ENCODE data around the gene RAD51B. TPM values are rescaled to one million over a fixed set of nuclear protein-coding genes. Genes with fewer than 3 reads are reported as not detected.

The RAD51B gene
- total and polyA plus RNA-seq, 7 donors: 2.4 to 24.4 (median 7.1) TPM

GRCh38 chr14:68729556-68729955 lies 910.0 kb downstream of the RAD51B start:
- WGBS, 2 donors: 22 to 45% methylated on average over 6 of the region's 6 CpGs
- H3K4me3 ChIP-seq: no peak overlapping the region
- peak overlapping the region in 1 of 4 donors; percentile 30 for H3K27ac ChIP-seq
- no peaks in the 10 kb centered on the region for H3K27me3 ChIP-seq
- TF ChIP-seq, protein P1, sequence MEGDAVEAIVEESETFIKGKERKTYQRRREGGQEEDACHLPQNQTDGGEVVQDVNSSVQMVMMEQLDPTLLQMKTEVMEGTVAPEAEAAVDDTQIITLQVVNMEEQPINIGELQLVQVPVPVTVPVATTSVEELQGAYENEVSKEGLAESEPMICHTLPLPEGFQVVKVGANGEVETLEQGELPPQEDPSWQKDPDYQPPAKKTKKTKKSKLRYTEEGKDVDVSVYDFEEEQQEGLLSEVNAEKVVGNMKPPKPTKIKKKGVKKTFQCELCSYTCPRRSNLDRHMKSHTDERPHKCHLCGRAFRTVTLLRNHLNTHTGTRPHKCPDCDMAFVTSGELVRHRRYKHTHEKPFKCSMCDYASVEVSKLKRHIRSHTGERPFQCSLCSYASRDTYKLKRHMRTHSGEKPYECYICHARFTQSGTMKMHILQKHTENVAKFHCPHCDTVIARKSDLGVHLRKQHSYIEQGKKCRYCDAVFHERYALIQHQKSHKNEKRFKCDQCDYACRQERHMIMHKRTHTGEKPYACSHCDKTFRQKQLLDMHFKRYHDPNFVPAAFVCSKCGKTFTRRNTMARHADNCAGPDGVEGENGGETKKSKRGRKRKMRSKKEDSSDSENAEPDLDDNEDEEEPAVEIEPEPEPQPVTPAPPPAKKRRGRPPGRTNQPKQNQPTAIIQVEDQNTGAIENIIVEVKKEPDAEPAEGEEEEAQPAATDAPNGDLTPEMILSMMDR (IDR thresholded peaks at IDR 0.05): no peak
- TF ChIP-seq EP300 (IDR thresholded peaks at IDR 0.05) (no peak), POLR2AphosphoS5 (IDR thresholded peaks at IDR 0.05) (peak in 2 of 4 donors; percentile 38 to 42), POLR2A (IDR thresholded peaks at IDR 0.05) (no peak)
- no peaks in the 10 kb centered on the region for H3K36me3 ChIP-seq
- DNase-seq: no peak
- intact Hi-C loops (cut with DNase I): no loop called here
- no peaks in the 10 kb centered on the region for H3K9me3 ChIP-seq
- peaks cover 0 to 11% (median 3%) of the 10 kb centered on the region in 4 donors for H3K4me1 ChIP-seq

- Histone ChIP-seq H3K4me1 (peaks cover 0 to 16% (median 9%) of the 10 kb centered on the region in 4 donors), H3K36me3 (no peaks in the 10 kb centered on the region), H3K27ac (peak overlapping the region in 2 of 4 donors; percentile 7 to 30), H3K27me3 (no peaks in the 10 kb centered on the region), H3K4me3 (no peak overlapping the region), H3K9me3 (no peaks in the 10 kb centered on the region)
- no peak for TF ChIP-seq EP300 (IDR thresholded peaks at IDR 0.05)
- no peak for TF ChIP-seq POLR2AphosphoS5 (IDR thresholded peaks at IDR 0.05)
- TF ChIP-seq, protein P1 (IDR thresholded peaks at IDR 0.05): no peak
- TF ChIP-seq POLR2A (IDR thresholded peaks at IDR 0.05): no peak
- intact Hi-C loops (cut with DNase I): no loop called here
- no peak for DNase-seq
- WGBS, 2 donors: 88 to 91% methylated on average over 3 of the region's 3 CpGs
Measured at GRCh38 chr14:68730348-68730747, 910.8 kb downstream of the RAD51B start.

- WGBS, 2 donors: 74 to 75% methylated on average over 8 of the region's 8 CpGs
- intact Hi-C loops (cut with DNase I): no loop called here
- H3K36me3 ChIP-seq: no peaks in the 10 kb centered on the region
- H3K4me1 ChIP-seq: peaks cover 0 to 21% (median 14%) of the 10 kb centered on the region in 4 donors
- TF ChIP-seq POLR2A (IDR thresholded peaks at IDR 0.05): no peak
- no peak for TF ChIP-seq EP300 (IDR thresholded peaks at IDR 0.05)
- TF ChIP-seq POLR2AphosphoS5 (IDR thresholded peaks at IDR 0.05): no peak
- TF ChIP-seq, protein P1 (IDR thresholded peaks at IDR 0.05): no peak
- DNase-seq: no peak
- no peaks in the 10 kb centered on the region for H3K9me3 ChIP-seq
- H3K27ac ChIP-seq: peak overlapping the region in 1 of 4 donors; percentile 30
- no peaks in the 10 kb centered on the region for H3K27me3 ChIP-seq
- H3K4me3 ChIP-seq: no peak overlapping the region
Measured at GRCh38 chr14:68730811-68731425, 911.3 kb downstream of the RAD51B start.

- 83 to 87% methylated on average over 12 of the region's 12 CpGs for whole genome bisulfite sequencing, 2 donors
- DNase-seq: no peak
- H3K27me3 ChIP-seq: no peaks in the 10 kb centered on the region
- intact Hi-C loops (cut with DNase I): no loop called here
- H3K36me3 ChIP-seq: no peaks in the 10 kb centered on the region
- no peak overlapping the region for H3K4me3 ChIP-seq
- H3K27ac ChIP-seq: peak overlapping the region in 1 of 4 donors; percentile 12
- no peaks in the 10 kb centered on the region for H3K9me3 ChIP-seq
- TF ChIP-seq POLR2A (IDR thresholded peaks at IDR 0.05) (no peak), POLR2AphosphoS5 (IDR thresholded peaks at IDR 0.05) (peak in 1 of 4 donors; percentile 29)
- H3K4me1 ChIP-seq: peaks cover 0 to 38% (median 28%) of the 10 kb centered on the region in 4 donors
Measured at GRCh38 chr14:68733086-68733914, 913.7 kb downstream of the RAD51B start.

- H3K36me3 ChIP-seq: no peaks in the 10 kb centered on the region
- intact Hi-C loops (cut with DNase I): no loop called here
Measured at GRCh38 chr14:68734231-68734732, 914.7 kb downstream of the RAD51B start.

More at GRCh38 chr14:68734231-68734732, 914.7 kb downstream of the RAD51B start:
- Histone ChIP-seq H3K4me3 (no peak overlapping the region), H3K4me1 (peaks cover 0 to 38% (median 28%) of the 10 kb centered on the region in 4 donors), H3K27ac (no peak overlapping the region), H3K27me3 (no peaks in the 10 kb centered on the region), H3K9me3 (no peaks in the 10 kb centered on the region)
- no peak for DNase-seq
- WGBS, 2 donors: 64 to 84% methylated on average over 6 of the region's 6 CpGs
- no peak for TF ChIP-seq POLR2AphosphoS5 (IDR thresholded peaks at IDR 0.05)
- TF ChIP-seq, protein P1 (IDR thresholded peaks at IDR 0.05): no peak
- TF ChIP-seq EP300 (IDR thresholded peaks at IDR 0.05): no peak
- no peak for TF ChIP-seq POLR2A (IDR thresholded peaks at IDR 0.05)
